Effector memory CD4-positive, alpha-beta T cell (primary cell): Measurements from ENCODE around the gene SHISA9.

Experiments used
- DNase-seq, 3 donors: peaks; one replicate each; pipeline ENCODE4 v3.0.0-alpha.2; 2020
- H3K27ac ChIP-seq: 2 replicates; pipeline ENCODE4 v1.7.0; 2013; ENCODE audit warnings: mild to moderate bottlenecking, low read length, moderate library complexity; ENCODE audit not compliant: insufficient read depth, poor library complexity, severe bottlenecking
- H3K27me3 ChIP-seq: replicated peaks from 2 replicates; pipeline ENCODE4 v1.7.0; 2013; ENCODE audit warnings: mild to moderate bottlenecking, low read length; ENCODE audit not compliant: insufficient read depth, control insufficient read depth, poor library complexity, severe bottlenecking
- H3K36me3 ChIP-seq: 2 replicates; pipeline ENCODE4 v1.7.0; 2013; ENCODE audit warnings: mild to moderate bottlenecking, low read length, moderate library complexity; ENCODE audit not compliant: control insufficient read depth, insufficient read depth
- H3K4me1 ChIP-seq: 2 replicates; pipeline ENCODE4 v1.7.0; 2013; ENCODE audit warnings: low read length, mild to moderate bottlenecking; ENCODE audit not compliant: control insufficient read depth, insufficient read depth, poor library complexity, severe bottlenecking
- H3K4me3 ChIP-seq: 2 replicates; pipeline ENCODE4 v1.7.0; 2013; ENCODE audit warnings: low read length, low read depth, mild to moderate bottlenecking; ENCODE audit not compliant: insufficient read depth, poor library complexity, severe bottlenecking
- H3K9me3 ChIP-seq: 2 replicates; pipeline ENCODE4 v1.7.0; 2013; ENCODE audit warnings: mild to moderate bottlenecking, low read length, moderate library complexity; ENCODE audit not compliant: control insufficient read depth

The SHISA9 gene

DNA sequence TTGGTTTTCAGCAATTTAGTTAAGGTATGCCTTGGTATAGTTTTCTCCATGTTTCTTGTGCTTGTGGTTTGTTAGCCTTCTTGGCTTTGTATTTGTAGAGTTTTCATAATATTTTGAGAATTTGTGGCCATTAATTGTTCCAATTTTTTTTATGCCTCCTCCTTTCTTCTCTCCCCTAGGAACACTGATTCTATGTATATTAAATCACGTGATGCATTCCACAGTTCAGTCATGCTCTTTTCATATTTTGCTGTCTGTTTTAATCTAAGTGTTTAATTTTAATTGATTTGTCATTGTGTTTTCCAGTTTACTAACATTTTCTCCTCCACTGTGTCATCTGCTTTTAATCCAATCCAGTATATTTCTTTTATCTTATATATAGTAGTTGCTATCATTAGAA is 263.6 kb downstream of the SHISA9 start:
- Histone ChIP-seq H3K27me3 (no peaks in the 10 kb centered on the region), H3K4me3 (no peak overlapping the region)
- DNase-seq = no peak

GRCh38 chr16:13168091-13168572 is 266.7 kb downstream of the SHISA9 start:
- no peak overlapping the region for H3K27ac ChIP-seq
- H3K27me3 ChIP-seq = no peaks in the 10 kb centered on the region
- no peaks in the 10 kb centered on the region for H3K4me1 ChIP-seq
- no peak overlapping the region for H3K4me3 ChIP-seq
- no peak for DNase-seq
- no peaks in the 10 kb centered on the region for H3K36me3 ChIP-seq
- no peaks in the 10 kb centered on the region for H3K9me3 ChIP-seq

More for the DNA sequence above, 263.6 kb downstream of the SHISA9 start:
- Histone ChIP-seq H3K36me3 (no peaks in the 10 kb centered on the region), H3K4me1 (no peaks in the 10 kb centered on the region), H3K9me3 (no peaks in the 10 kb centered on the region), H3K27ac (no peak overlapping the region)

DNA sequence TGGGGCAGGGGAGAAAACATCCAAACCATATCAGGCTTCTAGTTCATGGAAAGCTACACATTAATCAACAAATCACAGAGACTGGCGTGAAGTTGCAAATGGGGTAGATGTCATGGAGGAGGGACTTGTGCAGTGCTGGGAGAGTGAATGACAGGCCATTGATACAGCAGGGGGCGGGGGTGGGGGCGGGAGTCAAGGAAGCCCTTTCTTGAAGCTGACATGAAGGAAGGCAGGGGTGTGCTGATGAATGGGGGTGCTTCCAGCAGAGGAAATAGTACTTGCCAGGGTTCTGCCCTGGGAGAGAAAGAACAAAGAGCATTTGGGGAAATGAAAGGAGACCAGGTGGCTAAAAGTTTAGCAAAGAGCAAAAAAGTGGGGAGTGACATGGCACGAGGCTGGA is 269.9 kb downstream of the SHISA9 start:
- H3K36me3 ChIP-seq = no peaks in the 10 kb centered on the region
- no peaks in the 10 kb centered on the region for H3K27me3 ChIP-seq
- H3K9me3 ChIP-seq = no peaks in the 10 kb centered on the region
- no peaks in the 10 kb centered on the region for H3K4me1 ChIP-seq
- no peak for DNase-seq
- no peak overlapping the region for H3K4me3 ChIP-seq
- no peak overlapping the region for H3K27ac ChIP-seq

GRCh38 chr16:13176711-13177110 is 275.3 kb downstream of the SHISA9 start:
- Histone ChIP-seq H3K27me3 (no peaks in the 10 kb centered on the region), H3K36me3 (no peaks in the 10 kb centered on the region), H3K4me3 (no peak overlapping the region), H3K9me3 (no peaks in the 10 kb centered on the region), H3K4me1 (no peaks in the 10 kb centered on the region), H3K27ac (no peak overlapping the region)
- DNase-seq = no peak

GRCh38 chr16:13178318-13178717 is 276.9 kb downstream of the SHISA9 start:
- Histone ChIP-seq H3K4me3 (no peak overlapping the region), H3K9me3 (no peaks in the 10 kb centered on the region), H3K4me1 (no peaks in the 10 kb centered on the region), H3K36me3 (no peaks in the 10 kb centered on the region), H3K27me3 (no peaks in the 10 kb centered on the region), H3K27ac (no peak overlapping the region)
- DNase-seq = no peak

GRCh38 chr16:13181432-13181831 is 280.0 kb downstream of the SHISA9 start:
- H3K9me3 ChIP-seq = no peaks in the 10 kb centered on the region
- H3K27me3 ChIP-seq = no peaks in the 10 kb centered on the region
- H3K36me3 ChIP-seq = no peaks in the 10 kb centered on the region
- no peak overlapping the region for H3K4me3 ChIP-seq
- no peak for DNase-seq
- H3K4me1 ChIP-seq = no peaks in the 10 kb centered on the region
- H3K27ac ChIP-seq = no peak overlapping the region

DNA sequence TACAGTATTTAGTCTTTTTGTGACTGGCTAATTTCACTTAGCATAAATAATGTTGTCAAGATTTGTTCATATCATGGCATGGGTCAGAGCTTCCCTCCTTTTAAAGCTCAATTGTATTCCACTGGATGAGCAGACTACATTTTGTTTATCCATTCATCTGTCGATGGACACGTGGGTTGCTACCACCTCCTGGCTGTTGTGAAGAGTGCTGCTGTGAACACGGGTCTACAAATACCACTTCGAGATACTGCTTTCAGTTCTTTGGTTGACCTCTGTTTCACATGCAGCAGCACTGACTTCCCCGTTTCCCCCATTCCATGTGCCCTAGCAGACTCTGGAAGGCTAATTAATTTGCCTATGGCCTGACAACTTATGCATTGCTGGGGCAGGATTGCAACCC is 285.4 kb downstream of the SHISA9 start:
- Histone ChIP-seq H3K4me1 (no peaks in the 10 kb centered on the region), H3K27ac (no peak overlapping the region), H3K27me3 (no peaks in the 10 kb centered on the region), H3K4me3 (no peak overlapping the region), H3K9me3 (no peaks in the 10 kb centered on the region), H3K36me3 (no peaks in the 10 kb centered on the region)
- no peak for DNase-seq

DNA sequence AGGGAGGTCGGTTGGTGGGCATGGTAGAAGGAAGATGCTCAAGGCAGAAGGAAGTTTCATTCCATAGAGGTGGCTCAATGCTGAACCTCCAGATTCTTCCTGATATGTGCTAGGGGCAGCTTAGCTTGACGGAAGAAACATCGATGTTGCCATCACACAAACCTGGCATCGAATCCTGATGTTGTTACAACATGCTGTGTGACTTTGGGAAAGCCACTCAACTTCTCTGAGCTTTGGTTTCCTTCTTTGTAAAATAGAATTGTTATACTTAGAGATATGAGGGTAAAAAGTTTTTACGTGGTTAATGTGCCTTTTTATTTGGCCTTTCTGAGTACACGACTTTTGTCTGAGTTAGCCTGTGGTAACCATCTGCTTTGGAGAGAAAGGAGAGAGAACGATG is 287.9 kb downstream of the SHISA9 start:
- Histone ChIP-seq H3K27me3 (no peaks in the 10 kb centered on the region), H3K4me1 (no peaks in the 10 kb centered on the region), H3K27ac (no peak overlapping the region), H3K4me3 (no peak overlapping the region), H3K36me3 (no peaks in the 10 kb centered on the region), H3K9me3 (no peaks in the 10 kb centered on the region)
- DNase-seq = no peak

DNA sequence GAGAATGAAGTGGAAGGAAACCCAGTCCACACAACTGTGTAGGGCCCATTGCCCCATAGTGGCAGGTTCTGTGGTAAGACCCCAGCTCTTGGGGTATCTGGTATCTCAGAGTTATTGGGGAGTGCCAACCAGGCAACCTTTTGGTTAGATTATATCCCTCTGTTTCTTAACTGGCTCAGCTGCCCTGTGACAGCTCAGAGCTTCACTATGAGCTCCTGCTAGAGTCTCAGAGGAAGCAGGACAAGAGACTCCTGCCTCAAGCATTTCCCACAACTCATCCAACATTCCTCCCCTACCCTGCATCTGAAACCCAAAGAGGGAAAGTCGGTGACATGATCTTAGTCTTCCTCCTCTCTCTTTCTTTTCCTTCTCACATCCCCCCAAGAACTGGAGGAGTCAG is 292.3 kb downstream of the SHISA9 start:
- Histone ChIP-seq H3K27ac (no peak overlapping the region), H3K27me3 (no peaks in the 10 kb centered on the region), H3K9me3 (no peaks in the 10 kb centered on the region), H3K36me3 (no peaks in the 10 kb centered on the region), H3K4me3 (no peak overlapping the region), H3K4me1 (no peaks in the 10 kb centered on the region)
- DNase-seq = no peak

DNA sequence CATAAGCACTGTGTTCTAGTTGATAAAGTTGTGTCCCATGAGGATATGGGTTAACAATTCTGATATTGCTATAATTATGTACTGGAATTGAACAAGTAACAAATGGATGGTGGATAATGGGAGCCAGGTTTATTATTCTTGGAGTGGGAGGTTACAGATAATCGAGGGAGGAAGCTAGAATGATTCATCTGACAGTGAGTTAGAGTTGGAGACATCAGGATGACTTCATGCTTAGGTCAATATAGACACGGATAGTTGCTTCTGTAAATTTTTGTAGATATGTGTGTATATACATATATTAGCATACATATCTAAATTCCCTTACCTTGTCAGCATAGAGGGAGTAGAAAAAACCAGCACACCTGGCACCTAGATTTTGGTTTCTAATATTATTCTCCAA is 293.4 kb downstream of the SHISA9 start:
- no peaks in the 10 kb centered on the region for H3K36me3 ChIP-seq
- no peak for DNase-seq
- no peak overlapping the region for H3K27ac ChIP-seq
- no peak overlapping the region for H3K4me3 ChIP-seq
- no peaks in the 10 kb centered on the region for H3K27me3 ChIP-seq
- no peaks in the 10 kb centered on the region for H3K9me3 ChIP-seq
- H3K4me1 ChIP-seq = no peaks in the 10 kb centered on the region

GRCh38 chr16:13203725-13204124 is 302.3 kb downstream of the SHISA9 start:
- H3K9me3 ChIP-seq = no peaks in the 10 kb centered on the region
- no peak overlapping the region for H3K4me3 ChIP-seq
- H3K36me3 ChIP-seq = no peaks in the 10 kb centered on the region
- no peak overlapping the region for H3K27ac ChIP-seq
- H3K27me3 ChIP-seq = no peaks in the 10 kb centered on the region
- H3K4me1 ChIP-seq = no peaks in the 10 kb centered on the region
- no peak for DNase-seq
